Stimulated activated CD8-positive, alpha-beta memory T cell treated with anti-CD3 and anti-CD28 coated beads, Interleukin-4, amount 100 ng/mL, for 48 hours (primary cell): ENCODE data around the gene SELENBP1.
"Not testable (repeated sequence)": the region's sequence is repeated elsewhere in the genome, so short reads cannot be mapped to it uniquely, and the experiment has no call there.

Source experiments
- DNase-seq: peaks from one replicate; pipeline ENCODE4 v3.0.0-alpha.2; 2020

SELENBP1 gene

GRCh38 chr1:151377150-151377884 is 4.8 kb upstream of the SELENBP1 start:
- DNase-seq = no peak

DNA sequence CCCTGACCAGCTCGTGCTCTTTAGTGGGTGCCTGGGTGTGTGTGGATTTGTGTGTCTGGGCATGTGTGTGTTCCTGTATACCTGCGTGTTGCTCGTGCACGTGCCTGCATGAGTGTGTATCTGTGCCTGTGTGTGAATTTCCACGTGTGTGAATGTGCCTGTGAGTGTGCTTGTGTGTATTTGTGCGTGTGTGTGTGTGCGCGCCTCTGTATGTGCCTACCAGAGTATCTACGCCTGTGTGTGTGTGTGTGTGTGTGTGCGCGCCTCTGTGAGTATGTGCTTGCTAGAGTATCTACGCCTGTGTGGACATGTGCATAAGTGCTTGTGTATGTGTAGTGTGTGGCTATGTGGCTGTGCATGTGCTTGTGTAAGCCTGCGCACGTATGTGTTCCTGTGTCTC is 691 bp upstream of the SELENBP1 start:
- DNase-seq = no peak

GRCh38 chr1:151371370-151372057 is 991 bp downstream of the SELENBP1 start:
- no peak for DNase-seq

DNA sequence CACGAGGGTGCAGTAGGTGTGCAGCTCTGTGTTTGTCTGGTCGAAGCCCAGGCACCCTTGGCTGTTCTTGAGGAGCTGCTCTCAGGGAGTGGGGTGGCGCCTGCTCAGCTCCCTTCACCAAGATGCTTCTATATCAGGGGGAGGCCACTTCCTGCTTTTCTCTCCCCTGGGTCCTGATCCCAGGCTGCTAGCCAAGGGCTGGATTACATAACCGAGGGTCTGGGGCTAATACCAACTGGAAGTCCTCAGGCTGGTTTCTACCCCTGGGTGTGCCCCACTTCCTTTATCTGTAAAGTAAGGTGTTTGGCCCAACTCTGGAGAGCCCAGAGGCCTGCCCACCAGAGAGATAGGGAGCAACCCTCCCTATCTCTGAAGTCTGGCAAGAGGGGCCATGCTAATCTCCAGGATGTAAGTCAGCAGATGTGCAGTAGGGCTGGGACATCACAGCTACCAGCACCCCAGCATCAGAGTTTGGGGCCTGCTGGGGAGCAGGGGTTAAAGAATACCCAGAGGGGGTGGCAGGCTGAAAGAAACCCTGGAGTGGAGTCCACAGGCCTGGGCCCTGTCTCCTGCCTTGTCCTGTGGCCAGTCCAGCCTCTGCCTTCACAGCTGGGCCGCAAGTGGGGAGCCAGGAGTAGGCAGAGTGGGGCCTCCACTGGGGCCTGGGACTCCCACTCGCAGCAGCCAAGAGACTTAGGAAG is 2.1 kb downstream of the SELENBP1 start:
- DNase-seq = no peak

DNA sequence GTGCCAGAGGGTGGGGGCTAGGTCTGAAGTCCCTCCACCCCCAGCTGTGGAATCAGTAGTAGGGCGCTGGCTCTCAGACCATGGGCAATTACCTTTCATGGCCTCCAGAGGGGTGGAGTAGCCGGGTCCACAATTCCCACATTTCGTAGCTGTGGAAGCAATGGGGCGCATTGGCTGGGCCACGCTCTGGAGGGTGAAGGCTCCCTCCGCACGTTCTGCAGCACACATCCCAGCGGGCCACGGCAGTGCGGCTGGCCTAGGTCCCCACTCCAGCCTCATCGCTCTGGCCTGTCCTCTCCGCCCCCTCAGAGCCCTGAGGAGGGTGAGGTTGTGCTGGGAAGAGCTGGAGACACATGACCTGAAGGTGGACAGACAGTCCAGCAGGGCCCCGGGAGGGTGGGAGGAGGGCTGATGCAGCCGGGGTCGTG is 2.9 kb downstream of the SELENBP1 start:
- no peak for DNase-seq

DNA sequence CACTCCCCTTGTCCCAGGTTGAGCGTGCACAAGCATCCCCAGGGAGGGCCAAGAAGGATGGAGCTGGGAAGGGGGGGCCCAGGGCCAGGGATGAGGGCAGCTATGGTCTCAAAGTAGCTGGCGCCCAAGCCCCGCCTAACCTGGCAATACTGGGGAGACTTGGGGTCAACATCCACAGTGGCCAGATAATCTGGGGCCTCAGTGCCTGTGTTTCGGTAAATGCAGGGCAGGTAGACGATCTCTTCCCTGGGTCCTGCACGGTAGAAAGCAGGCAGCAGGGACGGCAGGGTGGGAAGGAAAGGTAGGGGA is 3.2 kb downstream of the SELENBP1 start:
- DNase-seq = no peak

DNA sequence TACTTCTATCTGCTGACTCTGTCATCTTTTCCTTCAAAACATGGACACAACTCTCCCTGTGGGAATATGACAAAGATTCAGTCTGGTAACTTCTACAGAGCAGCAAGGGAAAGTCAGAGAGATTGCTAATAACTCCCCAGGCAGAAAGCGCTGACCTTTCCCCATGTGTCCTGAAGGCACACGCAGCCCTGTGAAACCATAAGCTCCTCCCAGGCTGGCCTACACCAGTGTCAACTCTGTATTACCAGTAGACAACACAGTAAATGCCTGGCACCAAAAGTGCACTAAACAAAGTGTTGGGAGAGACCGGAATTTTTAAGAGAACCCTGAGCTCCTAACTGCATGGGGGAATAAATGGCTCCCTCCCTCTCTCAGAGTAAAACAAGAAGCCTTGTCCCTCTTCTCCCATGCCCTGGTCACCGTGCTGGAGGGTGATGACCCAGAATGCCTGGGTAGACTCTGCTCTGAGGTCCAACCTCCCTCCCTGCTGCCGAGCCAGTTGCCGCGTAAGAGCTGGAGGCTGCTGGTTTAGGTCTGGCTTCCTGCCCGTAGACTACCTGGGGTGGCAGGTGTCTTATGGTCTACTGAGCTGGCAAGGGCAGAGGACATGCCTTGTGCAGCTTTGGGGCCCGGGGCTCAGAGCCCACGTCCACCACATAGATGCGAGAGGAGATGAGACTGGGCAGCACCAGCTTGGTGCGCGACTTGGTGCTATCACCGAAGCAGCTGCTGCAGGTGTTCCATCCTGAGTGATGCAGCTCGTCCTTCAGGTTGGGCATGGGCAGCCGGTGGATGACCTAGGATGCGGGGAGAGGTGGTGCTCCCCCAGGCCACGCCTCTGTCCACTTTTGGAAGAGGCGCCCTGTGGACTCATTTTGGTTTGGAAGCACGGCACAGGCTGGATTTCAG is 3.9 kb downstream of the SELENBP1 start:
- no peak for DNase-seq

DNA sequence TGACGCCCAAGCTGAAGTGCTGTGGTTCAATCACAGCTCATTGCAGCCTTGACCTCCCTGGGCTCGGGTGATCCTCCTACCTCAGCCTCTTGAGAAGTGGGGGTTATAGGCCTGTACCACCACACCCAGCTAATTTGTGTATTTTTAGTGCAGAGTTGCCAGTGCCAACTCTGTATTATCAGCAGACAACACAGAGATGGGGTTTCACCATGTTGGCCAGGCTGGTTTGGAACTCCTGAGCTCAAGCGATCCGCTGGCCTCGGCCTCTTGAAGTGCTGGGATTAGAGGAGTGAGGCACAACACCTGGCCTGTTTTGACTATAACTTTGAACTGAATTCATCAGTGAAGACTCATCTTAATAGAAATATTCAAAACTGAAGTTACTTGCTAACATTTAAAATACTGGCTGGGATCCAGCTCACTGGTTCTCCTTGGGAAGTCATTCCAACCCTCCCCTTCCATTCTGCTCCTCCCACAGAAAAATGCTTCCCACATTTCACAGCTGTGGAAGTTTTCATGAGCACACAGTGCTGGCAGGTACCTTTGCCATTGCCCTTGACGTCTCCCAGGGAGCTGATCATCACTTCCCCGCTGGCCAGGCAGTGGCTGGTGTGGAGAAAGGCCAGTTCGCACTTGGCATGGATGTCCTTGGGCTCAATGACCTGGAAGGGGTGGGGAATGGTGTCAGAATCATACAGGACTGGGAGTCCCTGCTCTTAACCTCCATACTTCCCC is 4.7 kb downstream of the SELENBP1 start:
- DNase-seq = no peak

GRCh38 chr1:151364996-151365395 is 7.5 kb downstream of the SELENBP1 start:
- DNase-seq = no peak

DNA sequence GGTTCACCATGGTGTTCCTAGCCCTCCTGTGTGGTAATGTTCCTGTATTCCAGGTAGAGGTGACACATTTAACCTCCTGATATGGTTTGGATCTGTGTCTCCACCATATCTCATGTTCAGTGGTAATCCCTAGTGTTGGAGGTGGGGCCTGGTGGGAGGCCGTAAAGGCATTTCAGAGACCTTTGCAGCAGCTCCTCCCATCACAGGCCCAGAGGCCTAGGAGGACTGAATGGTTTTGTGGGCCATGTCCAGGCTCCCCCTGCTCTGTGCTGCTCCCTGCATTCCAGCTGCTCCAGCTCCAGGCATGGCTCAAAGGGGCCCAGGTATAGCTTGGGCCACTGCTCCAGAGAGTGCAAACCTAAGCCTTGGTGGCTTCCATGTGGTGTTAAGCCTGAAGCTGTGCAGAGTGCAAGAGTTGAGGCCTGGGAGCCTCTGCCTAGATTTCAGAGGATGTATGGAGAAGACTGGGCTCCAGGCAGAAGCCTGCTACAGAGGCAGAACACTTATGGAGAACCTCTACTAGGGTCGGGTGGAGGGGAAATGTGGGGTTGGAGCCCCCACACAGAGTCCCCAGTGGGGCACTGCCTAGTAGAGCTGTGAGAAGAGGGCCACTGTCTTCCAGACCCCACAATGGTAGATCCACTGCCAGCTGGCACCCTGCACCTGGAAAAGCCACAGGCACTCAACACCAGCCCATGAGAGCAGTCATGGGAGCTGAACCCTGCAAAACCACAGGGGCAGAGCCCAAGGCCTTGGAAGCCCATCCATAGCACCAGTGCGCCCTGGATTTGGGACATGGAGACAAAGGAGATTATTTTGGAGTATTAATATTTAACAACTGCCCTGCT is 10.0 kb downstream of the SELENBP1 start:
- DNase-seq = no peak

GRCh38 chr1:151361883-151362282 is 10.6 kb downstream of the SELENBP1 start:
- no peak for DNase-seq

DNA sequence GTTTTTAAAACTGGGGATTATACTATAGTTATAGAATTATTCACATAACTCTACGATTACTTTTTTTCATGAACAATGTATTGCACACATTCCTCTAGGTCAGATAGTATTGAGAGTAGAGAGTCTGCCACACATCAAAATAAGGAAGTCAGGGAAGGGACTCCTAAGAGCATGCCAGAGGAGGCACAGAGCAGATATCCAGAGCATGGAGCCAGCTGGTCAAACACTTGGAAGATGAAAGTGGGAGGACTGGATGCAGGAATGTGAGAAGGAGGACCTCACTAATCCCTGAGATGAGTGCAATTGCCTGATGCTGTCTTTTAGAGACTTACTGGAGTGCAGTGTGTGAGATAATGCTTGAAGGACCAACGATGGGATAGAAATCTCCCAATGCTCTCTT is 15.8 kb downstream of the SELENBP1 start:
- no peak for DNase-seq

GRCh38 chr1:151352021-151352718 is 20.3 kb downstream of the SELENBP1 start:
- DNase-seq = no peak

- DNase-seq = not testable (repeated sequence)
Measured at GRCh38 chr1:151350323-151350722, 22.2 kb downstream of the SELENBP1 start.

GRCh38 chr1:151347523-151348246 is 24.8 kb downstream of the SELENBP1 start:
- no peak for DNase-seq

GRCh38 chr1:151346769-151347522 is 25.6 kb downstream of the SELENBP1 start, which contains the start of gene RFX5:
RFX5 (minus strand) TSS chr1:151347252; CDS start chr1:151346320, 932 bp downstream.
- DNase-seq = peak; percentile 92

DNA sequence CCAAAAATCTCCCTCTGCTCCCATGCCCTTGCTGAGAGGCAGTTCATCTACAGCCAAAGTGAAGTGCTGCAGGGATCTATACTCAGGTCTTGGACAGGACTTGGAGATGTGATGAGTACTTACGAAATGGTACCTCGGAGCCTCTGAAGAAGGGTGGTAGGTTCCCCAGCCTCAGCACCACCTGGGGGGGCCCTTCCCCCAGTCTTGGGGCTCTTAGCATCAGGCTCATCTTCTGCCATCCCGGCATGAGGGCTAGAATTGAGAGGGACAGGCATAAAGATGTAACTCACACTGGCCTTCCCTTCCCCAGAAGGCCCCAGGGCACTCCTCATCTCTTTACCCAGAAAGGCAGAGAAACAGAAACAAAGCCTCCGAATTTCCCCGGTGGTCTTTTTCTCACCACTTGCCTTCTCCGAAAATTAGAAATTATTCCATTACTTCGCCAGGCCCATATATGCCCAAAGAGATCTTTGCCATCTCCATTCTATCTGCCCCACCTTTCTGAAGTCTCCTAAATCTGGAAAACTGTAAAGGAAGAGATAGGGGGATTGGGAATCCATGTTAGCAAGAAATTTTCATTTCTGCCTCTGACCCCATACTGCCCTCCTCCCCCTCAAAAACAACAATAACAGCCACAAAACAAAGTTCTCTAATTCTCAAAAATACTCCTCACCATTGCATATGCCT is 26.3 kb downstream of the SELENBP1 start:
- DNase-seq = peak; percentile 41

DNA sequence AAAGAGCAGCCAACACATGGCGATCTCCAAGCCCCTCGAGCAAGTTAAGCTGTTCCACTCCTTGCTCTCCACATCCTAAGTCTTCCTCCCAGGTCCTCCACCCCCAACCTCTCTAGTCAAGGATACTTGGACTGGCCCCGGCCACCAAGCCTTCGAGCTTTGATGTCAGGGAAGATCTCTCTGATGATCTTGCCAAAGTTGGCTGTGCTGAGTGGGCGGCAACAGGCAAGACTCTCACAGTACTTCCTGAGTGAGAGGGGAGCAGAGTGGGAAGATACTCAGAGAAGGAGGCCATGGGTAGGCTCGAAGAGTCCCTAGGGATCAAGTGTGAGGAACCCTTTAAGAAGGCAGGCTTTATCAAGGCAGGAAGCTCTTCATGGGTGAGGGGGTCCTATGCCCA is 28.2 kb downstream of the SELENBP1 start:
- no peak for DNase-seq
